HG03342 (cell line): ENCODE measurements around the gene TM7SF2.
A peak's percentile ranks its signal among the peaks of the same experiment; 100 is the strongest.
"Not testable (repeated sequence)": the region's sequence is repeated elsewhere in the genome, so short reads cannot be mapped to it uniquely, and the experiment has no call there.

ENCODE experiments used
- ATAC-seq: cut with Tn5 transposase; IDR thresholded peaks from one replicate; pipeline ENCODE4 v1.9.1; 2021; ENCODE audit warnings: mild to moderate bottlenecking, moderate library complexity; ENCODE audit not compliant: unreplicated experiment

TM7SF2 gene

GRCh38 chr11:65113839-65114238 is 2.2 kb downstream of the TM7SF2 start:
- ATAC-seq = no peak

- no peak for ATAC-seq
Observed at GRCh38 chr11:65114538-65115171, 3.0 kb downstream of the TM7SF2 start.

- no peak for ATAC-seq
Observed at GRCh38 chr11:65115361-65116082, 3.9 kb downstream of the TM7SF2 start.

- no peak for ATAC-seq
Observed at GRCh38 chr11:65116370-65117205, 4.9 kb downstream of the TM7SF2 start.

- peak; percentile 54 for ATAC-seq
Observed at GRCh38 chr11:65117206-65118096, 5.8 kb downstream of the TM7SF2 start, which contains the start of gene ZNHIT2. TSS of gene ZNHIT2 (minus strand) at chr11:65117701. CDS start at chr11:65117653, 48 bp downstream.

- ATAC-seq = no peak
Observed at GRCh38 chr11:65118097-65118837, 6.6 kb downstream of the TM7SF2 start.

- not testable (repeated sequence) for ATAC-seq
Observed at GRCh38 chr11:65118891-65119669, 7.4 kb downstream of the TM7SF2 start.

GRCh38 chr11:65119670-65119995 is 8.0 kb downstream of the TM7SF2 start:
- no peak for ATAC-seq

GRCh38 chr11:65120831-65121230 is 9.2 kb downstream of the TM7SF2 start:
- ATAC-seq = no peak

- no peak for ATAC-seq
Observed at GRCh38 chr11:65121447-65121864, 9.8 kb downstream of the TM7SF2 start.

- ATAC-seq = peak; percentile 62
Observed at GRCh38 chr11:65121865-65122696, 10.4 kb downstream of the TM7SF2 start, which contains the start of the genes FAU and MRPL49. TSS of gene FAU (minus strand) at chr11:65122134. CDS start at chr11:65121813, 321 bp downstream. TSS of gene MRPL49 (plus strand) at chr11:65122321. CDS start at chr11:65122347, 26 bp downstream.

GRCh38 chr11:65124480-65125196 is 13.0 kb downstream of the TM7SF2 start:
- ATAC-seq = no peak

- no peak for ATAC-seq
Observed at GRCh38 chr11:65125197-65126056, 13.8 kb downstream of the TM7SF2 start.

- no peak for ATAC-seq
Observed at GRCh38 chr11:65126624-65127274, 15.1 kb downstream of the TM7SF2 start.

GRCh38 chr11:65127473-65128181 is 16.0 kb downstream of the TM7SF2 start:
- ATAC-seq = no peak
